A549 (cell line): ENCODE results near the gene CD164L2. TPM values are rescaled to one million over a fixed set of nuclear protein-coding genes. Genes with fewer than 3 reads are reported as not detected.

ENCODE experiments used
- ATAC-seq, 2 experiments: fragments of 200-7000 bp in 1 of 2; fragments of >200 bp in 1 of 2; cut with Nextera tagmentation in 1 of 2; cut with Tn5 transposase in 1 of 2; 3 replicates each; pipeline versions ENCODE4 v1.8.0 to v1.9.1; 2018 to 2020; ENCODE audit warnings: mild to moderate bottlenecking in 1 of 2, moderate library complexity in 1 of 2
- CTCF ChIA-PET: fragments of 300-600 bp; sonication (Branson Sonifier 250); formaldehyde crosslinking; extraction: SDS; loops from one replicate; lab custom pipeline; 2021; ENCODE audit warnings: antibody characterized with exemption, inconsistent platforms; lab: Yijun Ruan, JAX
- POLR2A ChIA-PET: fragments of 350-600 bp; formaldehyde crosslinking; extraction: SDS; loops from one replicate; lab custom pipeline; 2021; ENCODE audit warnings: antibody characterized with exemption, inconsistent platforms; lab: Yijun Ruan, JAX
- DNase-seq, 2 experiments: peaks; one replicate each; pipeline versions ENCODE4 v3.0.0 to v3.0.0-alpha.2; 2011 to 2016; ENCODE audit warnings: low read depth in 1 of 2, low spot score in 1 of 2
- FAIRE-seq: peaks from 2 replicates; lab custom pipeline; 2011; peaks lifted over from hg19 to GRCh38; lab: Jason Lieb, UNC
- H3K27ac ChIP-seq, 2 experiments: fragments of >200 bp; sonication (Bioruptor Twin); formaldehyde crosslinking; 3 replicates each; pipeline ENCODE4 v1.5.1; 2016 to 2017
- H3K4me1 ChIP-seq: fragments of >200 bp; sonication (Bioruptor Twin); formaldehyde crosslinking; 3 replicates; pipeline ENCODE4 v1.6.1; 2016
- H3K4me2 ChIP-seq: fragments of >200 bp; sonication (Bioruptor Twin); formaldehyde crosslinking; 3 replicates; pipeline ENCODE4 v1.6.1; 2016
- H3K4me3 ChIP-seq: fragments of >200 bp; sonication (Bioruptor Twin); formaldehyde crosslinking; 3 replicates; pipeline ENCODE4 v1.5.1; 2016
- H3K9me3 ChIP-seq: fragments of >200 bp; sonication (Bioruptor Twin); formaldehyde crosslinking; 3 replicates; pipeline ENCODE4 v1.6.1; 2016
- ATOH8 ChIP-seq: fragments of 250-450 bp; sonication (Bioruptor Pico); IDR thresholded peaks from 2 replicates; pipeline ENCODE4 v1.5.0; 2020; ENCODE audit warnings: low read depth, mild to moderate bottlenecking, moderate library complexity
- CBX8 ChIP-seq: fragments of 200-600 bp; sonication (generic); IDR thresholded peaks from 2 replicates; pipeline ENCODE4 v1.6.1; 2016
- CHD4 ChIP-seq: fragments of 200-600 bp; sonication (generic); IDR thresholded peaks from 2 replicates; pipeline ENCODE4 v1.6.1; 2016; ENCODE audit warnings: antibody characterized with exemption, mild to moderate bottlenecking, borderline replicate concordance
- CTCF ChIP-seq: fragments of >200 bp; sonication (Bioruptor Twin); formaldehyde crosslinking; IDR thresholded peaks from 3 replicates; pipeline ENCODE4 v1.5.1; 2016
- E2F6 ChIP-seq: IDR thresholded peaks from 2 replicates; pipeline ENCODE4 v1.6.1; 2012; ENCODE audit warnings: low read depth, borderline replicate concordance
- EHF ChIP-seq: fragments of 250-450 bp; sonication (Bioruptor Pico); IDR thresholded peaks from 2 replicates; pipeline ENCODE4 v1.5.0; 2020; ENCODE audit warnings: mild to moderate bottlenecking
- ELK1 ChIP-seq: fragments of 150-350 bp; IDR thresholded peaks from 2 replicates; pipeline ENCODE4 v1.6.1; 2014; ENCODE audit warnings: low read depth, mild to moderate bottlenecking, low read length
- FOXS1 ChIP-seq: fragments of 250-450 bp; sonication (Bioruptor Pico); IDR thresholded peaks from 2 replicates; pipeline ENCODE4 v1.5.0; 2020; ENCODE audit warnings: mild to moderate bottlenecking, moderate library complexity
- HEYL ChIP-seq: fragments of 250-450 bp; sonication (Bioruptor Pico); IDR thresholded peaks from 2 replicates; pipeline ENCODE4 v1.8.0; 2021; ENCODE audit warnings: mild to moderate bottlenecking, moderate library complexity
- HMGXB4 ChIP-seq: fragments of 250-450 bp; sonication (Bioruptor Pico); IDR thresholded peaks from 2 replicates; pipeline ENCODE4 v1.5.0; 2021; ENCODE audit warnings: mild to moderate bottlenecking, moderate library complexity, borderline replicate concordance
- HOXA7 ChIP-seq: fragments of 250-450 bp; sonication (Bioruptor Pico); IDR thresholded peaks from 2 replicates; pipeline ENCODE4 v1.5.0; 2020; ENCODE audit warnings: mild to moderate bottlenecking, moderate library complexity
- HOXB13 ChIP-seq: fragments of 250-450 bp; sonication (Bioruptor Pico); IDR thresholded peaks from 2 replicates; pipeline ENCODE4 v1.5.0; 2020; ENCODE audit warnings: low read depth, mild to moderate bottlenecking, moderate library complexity
- KDM5A ChIP-seq: fragments of 200-600 bp; sonication (generic); IDR thresholded peaks from 2 replicates; pipeline ENCODE4 v1.6.1; 2016; ENCODE audit warnings: antibody characterized with exemption, mild to moderate bottlenecking
- MAFK ChIP-seq: fragments of 450-650 bp; IDR thresholded peaks from 2 replicates; pipeline ENCODE4 v1.6.1; 2014; ENCODE audit not compliant: partially characterized antibody
- PHF8 ChIP-seq: fragments of 200-600 bp; sonication (generic); IDR thresholded peaks from 2 replicates; pipeline ENCODE4 v1.6.1; 2016; ENCODE audit warnings: low read depth, mild to moderate bottlenecking, antibody characterized with exemption, moderate library complexity, borderline replicate concordance
- POLR2A ChIP-seq: IDR thresholded peaks from 2 replicates; pipeline ENCODE4 v1.6.1; 2012; ENCODE audit warnings: mild to moderate bottlenecking, low read length
- RAD21 ChIP-seq, 2 experiments: fragments of >200 bp in 1 of 2; sonication (Bioruptor Twin) in 1 of 2; formaldehyde crosslinking in 1 of 2; IDR thresholded peaks in 1 of 2; conservative IDR thresholded peaks in 1 of 2; 2 replicates in 1 of 2; 3 replicates in 1 of 2; pipeline ENCODE4 v1.6.1; 2012 to 2018; ENCODE audit warnings: inconsistent platforms in 1 of 2
- RCOR1 ChIP-seq: fragments of 150-350 bp; IDR thresholded peaks from 2 replicates; pipeline ENCODE4 v1.6.1; 2014; ENCODE audit warnings: antibody characterized with exemption, low read length, low read depth
- SREBF2 ChIP-seq: fragments of 450-650 bp; IDR thresholded peaks from 2 replicates; pipeline ENCODE4 v1.6.1; 2014; ENCODE audit warnings: mild to moderate bottlenecking, moderate library complexity
- TFCP2L1 ChIP-seq: fragments of 250-450 bp; sonication (Bioruptor Pico); IDR thresholded peaks from 2 replicates; pipeline ENCODE4 v1.5.0; 2021; ENCODE audit warnings: mild to moderate bottlenecking
- ZC3H11A ChIP-seq: fragments of 450-650 bp; IDR thresholded peaks from 2 replicates; pipeline ENCODE4 v1.6.1; 2014; ENCODE audit warnings: antibody characterized with exemption, mild to moderate bottlenecking
- ZSCAN20 ChIP-seq: fragments of 250-450 bp; sonication (Bioruptor Pico); IDR thresholded peaks from 2 replicates; pipeline ENCODE4 v1.8.0; 2022; ENCODE audit warnings: mild to moderate bottlenecking, moderate library complexity
- WGBS: methylation state at CpG from one replicate; pipeline ENCODE4 v1.1.6; 2017; ENCODE audit errors: missing lambda C conversion rate; 5-methylcytosine and 5-hydroxymethylcytosine counted together
- polyA plus RNA-seq, 4 experiments: library from polyadenylated mRNA; depleted of rRNA in 3 of 4; stranded (reverse); fragments of >200 nt; fragmentation: RNase III in 1 of 4; extraction: RNeasy Plus Mini Kit Qiagen cat#74134 plus additional on column Dnase treatment in 1 of 4; gene quantifications; 2 replicates in 3 of 4; 3 replicates in 1 of 4; pipeline ENCODE4 v1.2.3, GENCODE V29; 2011 to 2017
- TF ChIP-seq, protein P1 (sequence below): IDR thresholded peaks from 2 replicates; pipeline ENCODE4 v1.6.1; 2012
- TF ChIP-seq, protein P2 (sequence below): IDR thresholded peaks from 2 replicates; pipeline ENCODE4 v1.6.1; 2012

Gene CD164L2
- polyA plus RNA-seq, 2 of the 4 experiments (the other 2 are of a cell fraction) = not detected

DNA sequence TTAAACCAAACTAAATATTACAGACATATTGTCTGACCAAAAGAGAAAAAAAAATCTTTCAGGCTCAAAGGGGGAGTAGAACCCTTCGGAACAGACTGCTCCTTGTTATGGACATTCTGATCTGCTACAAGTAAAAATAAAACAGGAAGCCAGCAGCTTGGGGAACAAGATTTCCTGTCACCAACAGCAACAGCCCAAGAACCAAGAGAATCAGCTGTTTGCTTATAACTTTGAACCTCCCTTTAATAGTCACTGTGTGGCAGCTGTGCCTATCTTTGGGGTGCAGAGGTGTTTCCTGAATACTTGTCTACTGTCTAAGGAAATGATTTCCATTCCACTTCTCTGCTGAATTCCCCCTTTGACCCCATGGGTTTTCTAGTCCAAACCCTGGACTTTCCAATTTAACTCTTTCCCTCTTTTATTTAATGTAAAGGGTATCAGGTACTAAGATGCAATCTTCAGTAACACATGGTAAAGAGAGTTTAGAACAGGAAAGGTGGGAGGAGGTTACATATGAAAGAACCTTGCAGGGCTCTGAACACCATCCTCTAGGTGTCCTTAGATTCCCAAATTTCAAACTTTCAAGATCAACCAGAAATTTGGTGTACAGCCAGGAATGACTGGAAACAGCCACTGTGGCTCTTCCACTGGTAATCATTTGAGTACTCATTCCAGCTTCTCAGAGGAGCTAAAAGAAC, 47.9 kb upstream of the CD164L2 start:
- POLR2A ChIA-PET = no interaction called here
- TF ChIP-seq, protein P1, sequence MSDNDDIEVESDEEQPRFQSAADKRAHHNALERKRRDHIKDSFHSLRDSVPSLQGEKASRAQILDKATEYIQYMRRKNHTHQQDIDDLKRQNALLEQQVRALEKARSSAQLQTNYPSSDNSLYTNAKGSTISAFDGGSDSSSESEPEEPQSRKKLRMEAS = no peak
- TF ChIP-seq CTCF (no peak), ELK1 (no peak), KDM5A (no peak), RAD21 (conservative IDR thresholded peaks at IDR 0.05 in 1 of 2, IDR thresholded peaks at IDR 0.05 in 1 of 2) (no peak), CHD4 (no peak), MAFK (no peak), EHF (CRISPR knock-in tag) (no peak), RCOR1 (no peak), POLR2A (no peak), ZC3H11A (no peak), HOXA7 (CRISPR knock-in tag) (no peak), ZSCAN20 (no peak), ATOH8 (CRISPR knock-in tag) (no peak), PHF8 (no peak)
- WGBS = 86% methylated on average over 1 of the region's 1 CpG
- H3K27ac ChIP-seq = no peak overlapping the region
- H3K9me3 ChIP-seq = no peaks in the 10 kb centered on the region
- no peak overlapping the region for H3K4me3 ChIP-seq
- DNase-seq = no peak
- FAIRE-seq = no peak
- H3K4me2 ChIP-seq = no peak overlapping the region
- H3K4me1 ChIP-seq = peaks cover 10% of the 10 kb centered on the region
- CTCF ChIA-PET = interaction anchor here (0.6 to 1.3 kb wide), 3 partner anchors 15 to 61 kb away, joined by 3 to 6 read pairs (median 5); no protein-coding TSS in a partner anchor
- no peak for ATAC-seq

GRCh38 chr1:27429029-27429425, 45.9 kb upstream of the CD164L2 start:
- 46% methylated on average over 2 of the region's 2 CpGs for WGBS
- H3K4me1 ChIP-seq = peaks cover 5% of the 10 kb centered on the region; the same call in 1 of the 3 replicates
- no peak for DNase-seq
- ATAC-seq = no peak
- H3K27ac ChIP-seq = no peak overlapping the region
- ChIA-PET POLR2A (no interaction called here), CTCF (interaction anchor here (1.2 to 1.5 kb wide), 6 partner anchors 11 to 178 kb away, joined by 3 to 6 read pairs (median 3); partner anchors contain the start of gene AHDC1)
- FAIRE-seq = no peak
- H3K9me3 ChIP-seq = no peaks in the 10 kb centered on the region
- H3K4me3 ChIP-seq = no peak overlapping the region
- no peak overlapping the region for H3K4me2 ChIP-seq
- no peak for TF ChIP-seq E2F6
- TF ChIP-seq FOXS1 = no peak
- TF ChIP-seq, protein P1 = no peak
- TF ChIP-seq KDM5A = no peak
- TF ChIP-seq ATOH8 (CRISPR knock-in tag) = no peak
- no peak for TF ChIP-seq HEYL (CRISPR knock-in tag)
- no peak for TF ChIP-seq CBX8
- no peak for TF ChIP-seq HMGXB4 (CRISPR knock-in tag)
- no peak for TF ChIP-seq HOXB13 (CRISPR knock-in tag)
- no peak for TF ChIP-seq CTCF
- TF ChIP-seq, protein P2, sequence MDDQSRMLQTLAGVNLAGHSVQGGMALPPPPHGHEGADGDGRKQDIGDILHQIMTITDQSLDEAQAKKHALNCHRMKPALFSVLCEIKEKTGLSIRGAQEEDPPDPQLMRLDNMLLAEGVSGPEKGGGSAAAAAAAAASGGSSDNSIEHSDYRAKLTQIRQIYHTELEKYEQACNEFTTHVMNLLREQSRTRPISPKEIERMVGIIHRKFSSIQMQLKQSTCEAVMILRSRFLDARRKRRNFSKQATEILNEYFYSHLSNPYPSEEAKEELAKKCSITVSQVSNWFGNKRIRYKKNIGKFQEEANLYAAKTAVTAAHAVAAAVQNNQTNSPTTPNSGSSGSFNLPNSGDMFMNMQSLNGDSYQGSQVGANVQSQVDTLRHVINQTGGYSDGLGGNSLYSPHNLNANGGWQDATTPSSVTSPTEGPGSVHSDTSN = no peak
- TF ChIP-seq HOXA7 (CRISPR knock-in tag) = no peak
- TF ChIP-seq SREBF2 = no peak
- TF ChIP-seq TFCP2L1 (CRISPR knock-in tag) = no peak
- no peak for TF ChIP-seq ZC3H11A
